Measurements from ENCODE around the gene SERINC2. TPM values are rescaled to one million over a fixed set of nuclear protein-coding genes. Genes with fewer than 3 reads are reported as not detected.

The SERINC2 gene
- total RNA-seq, 2 donors from 2014 or later, result 0.70 to 3.8 TPM

DNA sequence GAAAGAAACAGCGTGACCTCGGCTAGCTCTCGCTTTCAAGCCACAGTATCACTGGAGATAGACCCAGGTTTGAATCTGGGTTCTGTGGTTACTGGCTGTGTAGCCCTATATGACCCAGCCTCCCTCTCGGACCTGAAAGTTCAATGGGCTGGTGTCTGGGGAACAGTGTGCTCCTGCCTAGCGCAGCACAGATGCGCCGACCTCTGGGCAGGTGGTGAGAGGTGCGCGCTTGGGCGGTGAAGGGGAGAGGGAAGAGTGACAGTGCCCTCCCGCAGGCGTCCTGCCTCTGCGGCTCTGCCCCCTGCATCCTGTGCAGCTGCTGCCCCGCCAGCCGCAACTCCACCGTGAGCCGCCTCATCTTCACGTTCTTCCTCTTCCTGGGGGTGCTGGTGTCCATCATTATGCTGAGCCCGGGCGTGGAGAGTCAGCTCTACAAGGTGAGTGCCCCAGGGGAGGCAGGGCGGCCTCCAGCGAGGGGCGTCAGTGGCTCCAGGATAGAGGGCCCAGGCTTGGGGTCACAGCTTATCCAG, 10.5 kb downstream of the SERINC2 start:
- no peaks in the 10 kb centered on the region for H3K36me3 ChIP-seq
- no peaks in the 10 kb centered on the region for H3K4me1 ChIP-seq
- H3K9me3 ChIP-seq, result no peaks in the 10 kb centered on the region
- H3K4me3 ChIP-seq, result no peak overlapping the region
- DNase-seq (ENCODE audit: low spot score), result no peak
- TF ChIP-seq CTCF (IDR thresholded peaks at IDR 0.05), result no peak
- H3K27me3 ChIP-seq, result no peaks in the 10 kb centered on the region
- no peak overlapping the region for H3K27ac ChIP-seq

DNA sequence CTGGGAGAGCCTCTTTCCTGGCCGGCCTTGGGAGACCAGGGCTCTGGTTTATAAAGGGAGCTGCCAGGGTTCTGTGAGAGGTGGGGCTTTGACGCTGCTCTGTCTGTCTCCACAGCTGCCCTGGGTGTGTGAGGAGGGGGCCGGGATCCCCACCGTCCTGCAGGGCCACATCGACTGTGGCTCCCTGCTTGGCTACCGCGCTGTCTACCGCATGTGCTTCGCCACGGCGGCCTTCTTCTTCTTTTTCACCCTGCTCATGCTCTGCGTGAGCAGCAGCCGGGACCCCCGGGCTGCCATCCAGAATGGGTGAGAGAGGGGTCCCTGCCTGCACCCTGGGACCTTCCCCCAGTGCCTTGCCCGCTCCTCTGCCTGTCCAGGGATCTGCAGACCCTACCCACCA, 11.6 kb downstream of the SERINC2 start:
- Histone ChIP-seq H3K27me3 (no peaks in the 10 kb centered on the region), H3K36me3 (no peaks in the 10 kb centered on the region), H3K4me1 (no peaks in the 10 kb centered on the region), H3K27ac (no peak overlapping the region), H3K4me3 (no peak overlapping the region), H3K9me3 (no peaks in the 10 kb centered on the region)
- TF ChIP-seq CTCF (IDR thresholded peaks at IDR 0.05), result no peak
- DNase-seq (ENCODE audit: low spot score), result no peak

GRCh38 chr1:31425301-31426081, 12.5 kb downstream of the SERINC2 start:
- no peak for TF ChIP-seq CTCF (IDR thresholded peaks at IDR 0.05)
- H3K9me3 ChIP-seq, result no peaks in the 10 kb centered on the region
- H3K27me3 ChIP-seq, result no peaks in the 10 kb centered on the region
- H3K36me3 ChIP-seq, result no peaks in the 10 kb centered on the region
- no peaks in the 10 kb centered on the region for H3K4me1 ChIP-seq
- no peak overlapping the region for H3K4me3 ChIP-seq
- no peak overlapping the region for H3K27ac ChIP-seq
- DNase-seq (ENCODE audit: low spot score), result no peak

GRCh38 chr1:31426249-31426922, 13.4 kb downstream of the SERINC2 start:
- H3K27ac ChIP-seq, result no peak overlapping the region
- H3K9me3 ChIP-seq, result no peaks in the 10 kb centered on the region
- H3K4me1 ChIP-seq, result no peaks in the 10 kb centered on the region
- no peaks in the 10 kb centered on the region for H3K27me3 ChIP-seq
- no peak overlapping the region for H3K4me3 ChIP-seq
- DNase-seq (ENCODE audit: low spot score), result no peak
- no peaks in the 10 kb centered on the region for H3K36me3 ChIP-seq
- TF ChIP-seq CTCF (IDR thresholded peaks at IDR 0.05), result no peak

GRCh38 chr1:31427322-31427721, 14.3 kb downstream of the SERINC2 start:
- Histone ChIP-seq H3K4me3 (no peak overlapping the region), H3K27me3 (no peaks in the 10 kb centered on the region), H3K9me3 (no peaks in the 10 kb centered on the region), H3K4me1 (no peaks in the 10 kb centered on the region), H3K36me3 (no peaks in the 10 kb centered on the region), H3K27ac (no peak overlapping the region)
- TF ChIP-seq CTCF (IDR thresholded peaks at IDR 0.05), result no peak
- DNase-seq (ENCODE audit: low spot score), result no peak

All from right atrium auricular region (tissue), 2 donors.